WTC11 (cell line): ENCODE measurements around the gene SENP1.

Experiments used
- CREB1 ChIP-seq: sonication (generic); formaldehyde crosslinking; IDR thresholded peaks from 2 replicates; pipeline ENCODE4 v1.8.0; 2023; ENCODE audit warnings: mild to moderate bottlenecking, missing genetic modification reagents
- FOXJ3 ChIP-seq: sonication (generic); formaldehyde crosslinking; IDR thresholded peaks from 2 replicates; pipeline ENCODE4 v1.9.0; 2021; ENCODE audit warnings: missing genetic modification reagents, mild to moderate bottlenecking, borderline replicate concordance
- FOXP4 ChIP-seq: sonication (generic); formaldehyde crosslinking; IDR thresholded peaks from 2 replicates; pipeline ENCODE4 v1.8.0; 2022; ENCODE audit warnings: mild to moderate bottlenecking, missing genetic modification reagents
- GTF2I ChIP-seq: fragments of 250-450 bp; sonication (Bioruptor Pico); conservative IDR thresholded peaks from 2 replicates; pipeline ENCODE4 v1.4.0; 2021; ENCODE audit warnings: mild to moderate bottlenecking
- HMGA2 ChIP-seq: fragments of 250-450 bp; sonication (Bioruptor Pico); IDR thresholded peaks from 2 replicates; pipeline ENCODE4 v1.4.0; 2021; ENCODE audit warnings: mild to moderate bottlenecking, moderate library complexity
- NFE2L1 ChIP-seq: sonication (generic); formaldehyde crosslinking; IDR thresholded peaks from 2 replicates; pipeline ENCODE4 v1.8.1; 2023; ENCODE audit warnings: missing genetic modification reagents
- SMAD3 ChIP-seq: sonication (generic); formaldehyde crosslinking; IDR thresholded peaks from 2 replicates; pipeline ENCODE4 v1.8.0; 2022; ENCODE audit warnings: missing genetic modification reagents, mild to moderate bottlenecking, borderline replicate concordance
- SMAD4 ChIP-seq: sonication (generic); formaldehyde crosslinking; IDR thresholded peaks from 2 replicates; pipeline ENCODE4 v1.8.0; 2022; ENCODE audit warnings: mild to moderate bottlenecking, missing genetic modification reagents
- TCF7 ChIP-seq: sonication (generic); formaldehyde crosslinking; IDR thresholded peaks from 2 replicates; pipeline ENCODE4 v1.8.0; 2022; ENCODE audit warnings: mild to moderate bottlenecking, low read depth, missing genetic modification reagents, moderate library complexity
- ZSCAN18 ChIP-seq: fragments of 250-450 bp; sonication (Bioruptor Pico); IDR thresholded peaks from 2 replicates; pipeline ENCODE4 v2.1.2; 2022; ENCODE audit warnings: mild to moderate bottlenecking, moderate library complexity
- TF ChIP-seq, protein P1 (sequence below): fragments of 200-600 bp; IDR thresholded peaks from 2 replicates; pipeline ENCODE4 v1.8.0; 2022; ENCODE audit warnings: antibody characterized with exemption
- TF ChIP-seq, protein P2 (sequence below): sonication (generic); formaldehyde crosslinking; IDR thresholded peaks from 2 replicates; pipeline ENCODE4 v1.8.1; 2022; ENCODE audit warnings: low read depth, mild to moderate bottlenecking, moderate library complexity, missing genetic modification reagents, borderline replicate concordance
- TF ChIP-seq, protein P3 (sequence below): sonication (generic); formaldehyde crosslinking; conservative IDR thresholded peaks from 2 replicates; pipeline ENCODE4 v1.8.1; 2023; ENCODE audit warnings: mild to moderate bottlenecking, low read depth, missing genetic modification reagents, moderate library complexity

DNA sequence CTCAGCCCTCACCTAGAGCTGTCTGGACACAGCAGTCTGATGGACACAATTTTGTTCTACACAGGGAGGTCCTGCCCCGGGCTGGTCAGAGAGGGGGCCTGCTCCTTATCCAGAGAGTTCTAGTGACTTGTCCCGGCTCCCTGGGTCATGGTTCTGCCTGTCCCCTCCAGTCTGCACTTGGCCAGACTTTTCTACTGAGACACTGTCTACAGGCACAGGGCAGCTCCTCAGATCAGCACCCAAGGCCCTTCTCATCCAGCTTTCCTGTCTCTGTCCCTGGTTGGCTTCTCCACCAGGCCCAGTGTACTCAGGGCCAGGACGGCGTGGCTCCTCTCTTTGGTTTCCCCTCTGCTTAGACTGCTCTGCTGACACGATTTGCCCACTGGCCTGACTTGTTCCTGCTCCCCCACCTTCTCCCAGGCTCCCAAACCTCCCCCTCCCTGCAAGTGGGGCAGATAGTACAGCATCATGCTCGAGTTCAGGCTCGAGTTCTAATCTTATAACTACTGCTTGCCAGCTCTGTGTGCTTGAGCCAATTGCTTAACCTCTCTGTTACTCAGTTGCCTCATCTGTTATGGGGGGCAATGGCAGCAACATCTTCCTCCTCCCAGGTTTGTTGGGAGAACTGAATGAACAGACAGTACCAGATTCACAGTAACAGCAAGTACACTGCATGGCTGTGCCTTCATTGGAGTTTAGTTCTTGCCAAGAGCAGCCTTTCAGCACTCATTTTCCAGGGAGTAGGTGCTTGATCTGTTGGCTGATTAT, 79.6 kb downstream of the SENP1 start:
- no peak for TF ChIP-seq TCF7
- TF ChIP-seq, protein P1, sequence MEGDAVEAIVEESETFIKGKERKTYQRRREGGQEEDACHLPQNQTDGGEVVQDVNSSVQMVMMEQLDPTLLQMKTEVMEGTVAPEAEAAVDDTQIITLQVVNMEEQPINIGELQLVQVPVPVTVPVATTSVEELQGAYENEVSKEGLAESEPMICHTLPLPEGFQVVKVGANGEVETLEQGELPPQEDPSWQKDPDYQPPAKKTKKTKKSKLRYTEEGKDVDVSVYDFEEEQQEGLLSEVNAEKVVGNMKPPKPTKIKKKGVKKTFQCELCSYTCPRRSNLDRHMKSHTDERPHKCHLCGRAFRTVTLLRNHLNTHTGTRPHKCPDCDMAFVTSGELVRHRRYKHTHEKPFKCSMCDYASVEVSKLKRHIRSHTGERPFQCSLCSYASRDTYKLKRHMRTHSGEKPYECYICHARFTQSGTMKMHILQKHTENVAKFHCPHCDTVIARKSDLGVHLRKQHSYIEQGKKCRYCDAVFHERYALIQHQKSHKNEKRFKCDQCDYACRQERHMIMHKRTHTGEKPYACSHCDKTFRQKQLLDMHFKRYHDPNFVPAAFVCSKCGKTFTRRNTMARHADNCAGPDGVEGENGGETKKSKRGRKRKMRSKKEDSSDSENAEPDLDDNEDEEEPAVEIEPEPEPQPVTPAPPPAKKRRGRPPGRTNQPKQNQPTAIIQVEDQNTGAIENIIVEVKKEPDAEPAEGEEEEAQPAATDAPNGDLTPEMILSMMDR = no peak
- TF ChIP-seq FOXJ3 = no peak
- no peak for TF ChIP-seq NFE2L1 (CRISPR knock-in tag)
- TF ChIP-seq, protein P2, sequence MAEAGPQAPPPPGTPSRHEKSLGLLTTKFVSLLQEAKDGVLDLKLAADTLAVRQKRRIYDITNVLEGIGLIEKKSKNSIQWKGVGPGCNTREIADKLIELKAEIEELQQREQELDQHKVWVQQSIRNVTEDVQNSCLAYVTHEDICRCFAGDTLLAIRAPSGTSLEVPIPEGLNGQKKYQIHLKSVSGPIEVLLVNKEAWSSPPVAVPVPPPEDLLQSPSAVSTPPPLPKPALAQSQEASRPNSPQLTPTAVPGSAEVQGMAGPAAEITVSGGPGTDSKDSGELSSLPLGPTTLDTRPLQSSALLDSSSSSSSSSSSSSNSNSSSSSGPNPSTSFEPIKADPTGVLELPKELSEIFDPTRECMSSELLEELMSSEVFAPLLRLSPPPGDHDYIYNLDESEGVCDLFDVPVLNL (CRISPR knock-in tag) = no peak
- no peak for TF ChIP-seq HMGA2 (CRISPR knock-in tag)
- TF ChIP-seq FOXP4 = no peak
- TF ChIP-seq, protein P3, sequence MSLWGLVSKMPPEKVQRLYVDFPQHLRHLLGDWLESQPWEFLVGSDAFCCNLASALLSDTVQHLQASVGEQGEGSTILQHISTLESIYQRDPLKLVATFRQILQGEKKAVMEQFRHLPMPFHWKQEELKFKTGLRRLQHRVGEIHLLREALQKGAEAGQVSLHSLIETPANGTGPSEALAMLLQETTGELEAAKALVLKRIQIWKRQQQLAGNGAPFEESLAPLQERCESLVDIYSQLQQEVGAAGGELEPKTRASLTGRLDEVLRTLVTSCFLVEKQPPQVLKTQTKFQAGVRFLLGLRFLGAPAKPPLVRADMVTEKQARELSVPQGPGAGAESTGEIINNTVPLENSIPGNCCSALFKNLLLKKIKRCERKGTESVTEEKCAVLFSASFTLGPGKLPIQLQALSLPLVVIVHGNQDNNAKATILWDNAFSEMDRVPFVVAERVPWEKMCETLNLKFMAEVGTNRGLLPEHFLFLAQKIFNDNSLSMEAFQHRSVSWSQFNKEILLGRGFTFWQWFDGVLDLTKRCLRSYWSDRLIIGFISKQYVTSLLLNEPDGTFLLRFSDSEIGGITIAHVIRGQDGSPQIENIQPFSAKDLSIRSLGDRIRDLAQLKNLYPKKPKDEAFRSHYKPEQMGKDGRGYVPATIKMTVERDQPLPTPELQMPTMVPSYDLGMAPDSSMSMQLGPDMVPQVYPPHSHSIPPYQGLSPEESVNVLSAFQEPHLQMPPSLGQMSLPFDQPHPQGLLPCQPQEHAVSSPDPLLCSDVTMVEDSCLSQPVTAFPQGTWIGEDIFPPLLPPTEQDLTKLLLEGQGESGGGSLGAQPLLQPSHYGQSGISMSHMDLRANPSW (CRISPR knock-in tag) = no peak
- no peak for TF ChIP-seq GTF2I (CRISPR knock-in tag)
- TF ChIP-seq SMAD4 (CRISPR knock-in tag) = no peak
- TF ChIP-seq SMAD3 (CRISPR knock-in tag) = no peak
- TF ChIP-seq CREB1 = no peak
- TF ChIP-seq ZSCAN18 (CRISPR knock-in tag) = no peak
